Measurements from ENCODE around the gene GJC2. TPM values are rescaled to one million over a fixed set of nuclear protein-coding genes. Genes with fewer than 3 reads are reported as not detected.

GJC2 gene
- total RNA-seq, 1 donor from 2014 or later: 1.3 TPM

GRCh38 chr1:228156515-228156881 is 6.8 kb downstream of the GJC2 start:
- Mint-ChIP-seq H3K27ac (no peak overlapping the region), H3K9me3 (no peaks in the 10 kb centered on the region), H3K4me3 (no peak overlapping the region), H3K27me3 (no peaks in the 10 kb centered on the region), H3K4me1 (ENCODE audit: unreplicated experiment) (no peaks in the 10 kb centered on the region), H3K36me3 (no peaks in the 10 kb centered on the region)
- no peak for DNase-seq (ENCODE audit: extremely low spot score, unreplicated experiment)
- TF ChIP-seq, protein P1, sequence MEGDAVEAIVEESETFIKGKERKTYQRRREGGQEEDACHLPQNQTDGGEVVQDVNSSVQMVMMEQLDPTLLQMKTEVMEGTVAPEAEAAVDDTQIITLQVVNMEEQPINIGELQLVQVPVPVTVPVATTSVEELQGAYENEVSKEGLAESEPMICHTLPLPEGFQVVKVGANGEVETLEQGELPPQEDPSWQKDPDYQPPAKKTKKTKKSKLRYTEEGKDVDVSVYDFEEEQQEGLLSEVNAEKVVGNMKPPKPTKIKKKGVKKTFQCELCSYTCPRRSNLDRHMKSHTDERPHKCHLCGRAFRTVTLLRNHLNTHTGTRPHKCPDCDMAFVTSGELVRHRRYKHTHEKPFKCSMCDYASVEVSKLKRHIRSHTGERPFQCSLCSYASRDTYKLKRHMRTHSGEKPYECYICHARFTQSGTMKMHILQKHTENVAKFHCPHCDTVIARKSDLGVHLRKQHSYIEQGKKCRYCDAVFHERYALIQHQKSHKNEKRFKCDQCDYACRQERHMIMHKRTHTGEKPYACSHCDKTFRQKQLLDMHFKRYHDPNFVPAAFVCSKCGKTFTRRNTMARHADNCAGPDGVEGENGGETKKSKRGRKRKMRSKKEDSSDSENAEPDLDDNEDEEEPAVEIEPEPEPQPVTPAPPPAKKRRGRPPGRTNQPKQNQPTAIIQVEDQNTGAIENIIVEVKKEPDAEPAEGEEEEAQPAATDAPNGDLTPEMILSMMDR (conservative IDR thresholded peaks at IDR 0.05): no peak

DNA sequence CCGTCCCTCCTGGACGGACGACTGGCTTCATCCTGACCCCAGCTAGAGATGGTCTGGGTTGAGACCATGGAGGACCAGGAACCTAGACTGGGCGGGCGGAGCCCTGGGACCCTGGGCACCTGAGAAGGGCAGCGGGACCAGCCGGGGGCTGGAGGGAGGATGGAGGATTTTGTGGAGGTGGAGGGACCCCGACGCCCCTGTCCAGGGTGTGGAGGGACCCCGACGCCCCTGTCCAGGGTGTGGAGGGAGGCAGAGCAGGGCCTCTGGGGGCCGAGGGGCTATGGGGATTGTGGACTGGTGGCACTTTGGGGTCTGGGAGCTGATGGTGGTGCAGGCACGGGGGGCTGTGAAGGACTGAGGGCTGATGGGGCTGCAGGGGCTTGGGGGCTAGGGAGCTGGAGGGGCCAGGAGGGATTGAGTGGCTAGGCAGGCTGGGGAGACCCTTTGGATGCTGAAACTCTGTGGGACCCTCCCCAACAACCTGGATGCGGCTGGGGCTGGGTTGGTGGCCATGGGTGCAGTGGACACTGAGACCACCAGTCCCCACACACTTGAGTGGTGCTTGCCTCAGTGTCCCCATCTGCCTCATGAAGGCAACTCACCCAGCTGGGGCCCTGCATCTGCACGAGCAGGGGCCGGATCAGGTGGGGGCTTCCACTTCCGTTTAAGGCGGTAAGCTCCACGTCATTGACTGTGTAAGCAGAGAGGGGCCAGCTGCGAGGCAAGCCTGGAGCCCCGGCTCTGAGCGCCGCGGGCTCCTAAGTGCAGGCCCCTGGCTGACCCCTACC is 7.4 kb downstream of the GJC2 start:
- Mint-ChIP-seq H3K27me3 (no peaks in the 10 kb centered on the region), H3K36me3 (no peaks in the 10 kb centered on the region)

DNA sequence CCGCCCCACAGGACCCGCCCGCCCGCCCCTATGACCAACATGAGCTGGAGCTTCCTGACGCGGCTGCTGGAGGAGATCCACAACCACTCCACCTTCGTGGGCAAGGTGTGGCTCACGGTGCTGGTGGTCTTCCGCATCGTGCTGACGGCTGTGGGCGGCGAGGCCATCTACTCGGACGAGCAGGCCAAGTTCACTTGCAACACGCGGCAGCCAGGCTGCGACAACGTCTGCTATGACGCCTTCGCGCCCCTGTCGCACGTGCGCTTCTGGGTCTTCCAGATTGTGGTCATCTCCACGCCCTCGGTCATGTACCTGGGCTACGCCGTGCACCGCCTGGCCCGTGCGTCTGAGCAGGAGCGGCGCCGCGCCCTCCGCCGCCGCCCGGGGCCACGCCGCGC is 8.0 kb downstream of the GJC2 start:
- Mint-ChIP-seq H3K9me3 (no peaks in the 10 kb centered on the region), H3K4me3 (no peak overlapping the region), H3K4me1 (ENCODE audit: unreplicated experiment) (no peaks in the 10 kb centered on the region), H3K27ac (no peak overlapping the region), H3K27me3 (no peaks in the 10 kb centered on the region), H3K36me3 (no peaks in the 10 kb centered on the region)
- DNase-seq (ENCODE audit: extremely low spot score, unreplicated experiment): no peak
- TF ChIP-seq, protein P1 (conservative IDR thresholded peaks at IDR 0.05): no peak

More for the DNA sequence above, 7.4 kb downstream of the GJC2 start:
- no peaks in the 10 kb centered on the region for H3K9me3 Mint-ChIP-seq
- DNase-seq (ENCODE audit: extremely low spot score, unreplicated experiment): no peak
- no peaks in the 10 kb centered on the region for H3K4me1 Mint-ChIP-seq (ENCODE audit: unreplicated experiment)
- H3K27ac Mint-ChIP-seq: no peak overlapping the region
- H3K4me3 Mint-ChIP-seq: no peak overlapping the region
- TF ChIP-seq, protein P1 (conservative IDR thresholded peaks at IDR 0.05): no peak

DNA sequence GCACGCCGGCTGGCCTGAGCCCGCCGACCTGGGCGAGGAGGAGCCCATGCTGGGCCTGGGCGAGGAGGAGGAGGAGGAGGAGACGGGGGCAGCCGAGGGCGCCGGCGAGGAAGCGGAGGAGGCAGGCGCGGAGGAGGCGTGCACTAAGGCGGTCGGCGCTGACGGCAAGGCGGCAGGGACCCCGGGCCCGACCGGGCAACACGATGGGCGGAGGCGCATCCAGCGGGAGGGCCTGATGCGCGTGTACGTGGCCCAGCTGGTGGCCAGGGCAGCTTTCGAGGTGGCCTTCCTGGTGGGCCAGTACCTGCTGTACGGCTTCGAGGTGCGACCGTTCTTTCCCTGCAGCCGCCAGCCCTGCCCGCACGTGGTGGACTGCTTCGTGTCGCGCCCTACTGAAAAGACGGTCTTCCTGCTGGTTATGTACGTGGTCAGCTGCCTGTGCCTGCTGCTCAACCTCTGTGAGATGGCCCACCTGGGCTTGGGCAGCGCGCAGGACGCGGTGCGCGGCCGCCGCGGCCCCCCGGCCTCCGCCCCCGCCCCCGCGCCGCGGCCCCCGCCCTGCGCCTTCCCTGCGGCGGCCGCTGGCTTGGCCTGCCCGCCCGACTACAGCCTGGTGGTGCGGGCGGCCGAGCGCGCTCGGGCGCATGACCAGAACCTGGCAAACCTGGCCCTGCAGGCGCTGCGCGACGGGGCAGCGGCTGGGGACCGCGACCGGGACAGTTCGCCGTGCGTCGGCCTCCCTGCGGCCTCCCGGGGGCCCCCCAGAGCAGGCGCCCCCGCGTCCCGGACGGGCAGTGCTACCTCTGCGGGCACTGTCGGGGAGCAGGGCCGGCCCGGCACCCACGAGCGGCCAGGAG is 8.6 kb downstream of the GJC2 start:
- no peak overlapping the region for H3K4me3 Mint-ChIP-seq
- no peaks in the 10 kb centered on the region for H3K36me3 Mint-ChIP-seq
- TF ChIP-seq, protein P1 (conservative IDR thresholded peaks at IDR 0.05): no peak
- no peak overlapping the region for H3K27ac Mint-ChIP-seq
- H3K9me3 Mint-ChIP-seq: no peaks in the 10 kb centered on the region
- no peaks in the 10 kb centered on the region for H3K4me1 Mint-ChIP-seq (ENCODE audit: unreplicated experiment)
- no peaks in the 10 kb centered on the region for H3K27me3 Mint-ChIP-seq
- DNase-seq (ENCODE audit: extremely low spot score, unreplicated experiment): no peak

- no peak overlapping the region for H3K27ac Mint-ChIP-seq
- no peaks in the 10 kb centered on the region for H3K27me3 Mint-ChIP-seq
- TF ChIP-seq, protein P1 (conservative IDR thresholded peaks at IDR 0.05): no peak
- no peak overlapping the region for H3K4me3 Mint-ChIP-seq
- DNase-seq (ENCODE audit: extremely low spot score, unreplicated experiment): no peak
- no peaks in the 10 kb centered on the region for H3K36me3 Mint-ChIP-seq
- H3K4me1 Mint-ChIP-seq (ENCODE audit: unreplicated experiment): no peaks in the 10 kb centered on the region
- H3K9me3 Mint-ChIP-seq: no peaks in the 10 kb centered on the region
Measured at GRCh38 chr1:228159008-228159665, 9.4 kb downstream of the GJC2 start.

All from type B pancreatic cell (in vitro differentiated cells).